ENCODE results near the gene C14orf93. TPM values are rescaled to one million over a fixed set of nuclear protein-coding genes. Genes with fewer than 3 reads are reported as not detected.

Gene C14orf93
- total RNA-seq, 4 donors from 2014 or later = 4.6 to 11.2 (median 9.9) TPM

DNA sequence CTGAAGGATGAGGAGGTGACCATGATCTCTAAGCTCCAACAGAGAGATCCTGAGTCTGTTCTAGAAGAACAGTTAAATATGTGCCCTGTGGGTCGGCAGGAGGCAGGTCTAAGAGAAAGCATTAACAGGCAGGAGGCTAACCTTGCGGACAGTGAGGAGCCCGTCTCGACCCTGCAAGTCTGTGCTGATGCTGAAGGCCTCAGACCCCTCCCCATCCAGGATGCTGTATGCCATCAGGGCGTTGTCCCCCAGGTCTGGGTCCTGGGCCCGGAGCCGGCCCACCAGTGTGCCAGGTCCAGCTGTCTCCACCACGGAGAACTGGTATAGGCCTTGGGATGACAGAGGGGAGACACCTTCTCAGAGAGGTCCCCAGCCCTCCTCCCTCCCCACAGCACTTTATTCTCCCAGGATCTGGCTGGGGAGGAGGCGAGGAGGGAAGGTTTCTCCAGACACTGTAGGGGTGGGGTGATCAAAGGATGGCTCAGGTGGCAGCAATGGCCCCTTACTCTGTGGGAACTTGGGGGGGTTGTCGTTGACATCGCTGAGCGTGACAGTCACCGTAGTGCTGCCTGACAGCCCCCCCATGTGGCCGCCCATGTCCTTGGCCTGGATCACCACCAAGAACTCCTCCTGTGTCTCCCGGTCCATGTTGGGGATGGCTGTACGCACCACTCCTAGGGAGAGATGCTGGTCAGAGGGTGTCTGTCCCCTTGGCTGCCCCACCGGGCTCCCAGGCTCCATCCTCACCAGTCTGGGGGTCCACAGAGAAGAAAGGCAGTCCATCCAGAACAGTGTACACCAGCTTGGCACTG lies 44.3 kb upstream of the C14orf93 start:
- H3K4me3 ChIP-seq = no peak overlapping the region
- intact Hi-C loops (cut with DNase I) = loop anchor here (1.0 kb wide), 1 partner anchor 65 kb away; no protein-coding TSS in a partner anchor
- DNase-seq (ENCODE audit: extremely low spot score) = no peak
- H3K27me3 ChIP-seq = no peaks in the 10 kb centered on the region
- 83% methylated on average over 9 of the region's 17 CpGs for WGBS
- no peak for TF ChIP-seq POLR2A (IDR thresholded peaks at IDR 0.05; ENCODE audit: low read depth)
- TF ChIP-seq CTCF (IDR thresholded peaks at IDR 0.05) = peak in 1 of 3 experiments; percentile 11
- TF ChIP-seq EP300 (IDR thresholded peaks at IDR 0.05) = no peak
- no peaks in the 10 kb centered on the region for H3K9me3 ChIP-seq
- H3K27ac ChIP-seq (replicated peaks in 1 of 4) = no peak overlapping the region
- peaks cover 11 to 31% (median 25%) of the 10 kb centered on the region in 4 donors for H3K4me1 ChIP-seq
- peaks cover 6 to 11% (median 8%) of the 10 kb centered on the region in 4 donors for H3K36me3 ChIP-seq

- 91% methylated on average over 8 of the region's 10 CpGs for WGBS
Measured at GRCh38 chr14:23053426-23053825, 43.5 kb upstream of the C14orf93 start.

DNA sequence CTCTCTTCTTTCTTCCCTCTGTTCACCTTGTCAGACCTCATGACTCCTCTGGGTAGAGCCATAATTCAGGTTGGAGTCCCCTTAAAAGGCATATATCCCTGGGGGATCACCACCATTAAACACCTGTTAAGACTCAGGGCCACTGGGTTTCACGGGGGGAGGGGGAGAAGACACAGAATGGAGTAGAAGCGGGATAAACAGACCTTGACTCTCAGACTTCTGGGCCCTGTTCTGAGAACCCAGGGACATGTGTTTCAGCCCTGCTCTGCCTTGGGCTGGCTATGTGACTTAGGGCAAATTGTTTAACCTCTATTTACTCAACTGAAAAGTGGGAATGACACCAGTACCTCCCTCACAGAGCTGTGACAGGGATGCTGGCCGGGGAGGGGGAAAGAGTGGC lies 42.7 kb upstream of the C14orf93 start:
- H3K27me3 ChIP-seq = peaks cover 0 to 4% (median 0%) of the 10 kb centered on the region in 4 donors
- DNase-seq (ENCODE audit: extremely low spot score) = no peak
- intact Hi-C loops (cut with DNase I) = no loop called here
- TF ChIP-seq POLR2AphosphoS5 (IDR thresholded peaks at IDR 0.05) (no peak), CTCF (IDR thresholded peaks at IDR 0.05) (no peak), EP300 (IDR thresholded peaks at IDR 0.05) (no peak), POLR2A (IDR thresholded peaks at IDR 0.05; ENCODE audit: low read depth) (no peak)
- no peak overlapping the region for H3K4me3 ChIP-seq
- no peak overlapping the region for H3K27ac ChIP-seq (replicated peaks in 1 of 4)
- no peaks in the 10 kb centered on the region for H3K9me3 ChIP-seq
- H3K36me3 ChIP-seq = no peaks in the 10 kb centered on the region
- peaks cover 11 to 22% (median 18%) of the 10 kb centered on the region in 4 donors for H3K4me1 ChIP-seq
- WGBS = 82% methylated on average over 3 of the region's 3 CpGs

More at GRCh38 chr14:23053426-23053825, 43.5 kb upstream of the C14orf93 start:
- Histone ChIP-seq H3K4me3 (no peak overlapping the region), H3K27ac (replicated peaks in 1 of 4) (no peak overlapping the region), H3K9me3 (no peaks in the 10 kb centered on the region), H3K4me1 (peaks cover 11 to 30% (median 24%) of the 10 kb centered on the region in 4 donors), H3K36me3 (peaks cover 0 to 3% (median 0%) of the 10 kb centered on the region in 4 donors), H3K27me3 (no peaks in the 10 kb centered on the region)
- DNase-seq (ENCODE audit: extremely low spot score) = no peak
- TF ChIP-seq POLR2A (IDR thresholded peaks at IDR 0.05; ENCODE audit: low read depth) (no peak), EP300 (IDR thresholded peaks at IDR 0.05) (no peak)
- intact Hi-C loops (cut with DNase I) = no loop called here

- intact Hi-C loops (cut with DNase I) = no loop called here
- TF ChIP-seq EP300 (IDR thresholded peaks at IDR 0.05) = no peak
- TF ChIP-seq POLR2A (IDR thresholded peaks at IDR 0.05; ENCODE audit: low read depth) = no peak
- no peak for TF ChIP-seq POLR2AphosphoS5 (IDR thresholded peaks at IDR 0.05)
- TF ChIP-seq CTCF (IDR thresholded peaks at IDR 0.05) = no peak
- Histone ChIP-seq H3K27ac (replicated peaks in 1 of 4) (no peak overlapping the region), H3K4me1 (peaks cover 11 to 18% (median 17%) of the 10 kb centered on the region in 4 donors), H3K4me3 (no peak overlapping the region), H3K36me3 (no peaks in the 10 kb centered on the region), H3K27me3 (peaks cover 0 to 6% (median 0%) of the 10 kb centered on the region in 4 donors), H3K9me3 (no peaks in the 10 kb centered on the region)
- DNase-seq (ENCODE audit: extremely low spot score) = no peak
- WGBS = 60% methylated on average over 13 of the region's 14 CpGs
Measured at GRCh38 chr14:23052182-23052623, 42.3 kb upstream of the C14orf93 start.

Data from esophagus muscularis mucosa (tissue), 4 donors.